A549 (cell line): ENCODE results near the gene KDM8.

Source experiments
- RAD21 ChIP-seq, 2 experiments: fragments of >200 bp in 1 of 2; sonication (Bioruptor Twin) in 1 of 2; formaldehyde crosslinking in 1 of 2; IDR thresholded peaks in 1 of 2; conservative IDR thresholded peaks in 1 of 2; 2 replicates in 1 of 2; 3 replicates in 1 of 2; pipeline ENCODE4 v1.6.1; 2012 to 2018; ENCODE audit warnings: inconsistent platforms in 1 of 2
- TF ChIP-seq, protein P1 (sequence below): IDR thresholded peaks from 2 replicates; pipeline ENCODE4 v1.6.1; 2012
- TF ChIP-seq, protein P2 (sequence below): fragments of >200 bp; sonication (Bioruptor Twin); formaldehyde crosslinking; IDR thresholded peaks from 3 replicates; pipeline ENCODE4 v1.5.1; 2016
- TF ChIP-seq, protein P3 (sequence below): fragments of 200-600 bp; sonication (generic); IDR thresholded peaks from 2 replicates; pipeline ENCODE4 v1.6.1; 2016; ENCODE audit warnings: antibody characterized with exemption, mild to moderate bottlenecking, moderate library complexity
- TF ChIP-seq, protein P4 (sequence below): IDR thresholded peaks from 2 replicates; pipeline ENCODE4 v1.6.1; 2012

DNA sequence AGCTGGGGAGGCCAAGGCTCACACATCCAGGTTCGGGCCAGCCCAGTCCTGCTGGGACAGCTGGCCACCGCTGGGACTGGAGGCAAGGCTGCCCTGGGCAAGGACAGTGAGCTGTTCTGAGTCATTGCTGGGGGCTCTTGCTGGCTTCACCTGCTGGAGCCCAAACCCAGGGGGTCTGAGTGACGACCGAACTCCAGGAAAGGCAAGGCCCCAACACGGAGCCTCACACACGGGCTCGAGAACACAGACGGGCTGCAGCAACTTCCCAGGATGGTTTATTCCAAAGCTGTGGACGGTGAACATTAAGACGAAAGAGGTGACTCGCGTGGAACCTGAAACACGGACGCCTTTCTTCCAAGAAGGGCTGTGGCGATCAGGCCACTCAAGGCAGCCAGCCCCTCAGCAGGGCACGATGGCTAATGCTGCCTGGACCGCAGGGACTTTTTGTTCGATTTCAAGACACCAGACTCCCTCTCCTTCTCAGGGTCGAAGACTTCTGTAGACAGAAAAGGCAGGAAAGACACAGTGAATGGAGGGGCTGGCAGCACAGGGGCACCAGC is 21.5 kb downstream of the KDM8 start:
- TF ChIP-seq, protein P1, sequence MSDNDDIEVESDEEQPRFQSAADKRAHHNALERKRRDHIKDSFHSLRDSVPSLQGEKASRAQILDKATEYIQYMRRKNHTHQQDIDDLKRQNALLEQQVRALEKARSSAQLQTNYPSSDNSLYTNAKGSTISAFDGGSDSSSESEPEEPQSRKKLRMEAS: no peak
- TF ChIP-seq, protein P2, sequence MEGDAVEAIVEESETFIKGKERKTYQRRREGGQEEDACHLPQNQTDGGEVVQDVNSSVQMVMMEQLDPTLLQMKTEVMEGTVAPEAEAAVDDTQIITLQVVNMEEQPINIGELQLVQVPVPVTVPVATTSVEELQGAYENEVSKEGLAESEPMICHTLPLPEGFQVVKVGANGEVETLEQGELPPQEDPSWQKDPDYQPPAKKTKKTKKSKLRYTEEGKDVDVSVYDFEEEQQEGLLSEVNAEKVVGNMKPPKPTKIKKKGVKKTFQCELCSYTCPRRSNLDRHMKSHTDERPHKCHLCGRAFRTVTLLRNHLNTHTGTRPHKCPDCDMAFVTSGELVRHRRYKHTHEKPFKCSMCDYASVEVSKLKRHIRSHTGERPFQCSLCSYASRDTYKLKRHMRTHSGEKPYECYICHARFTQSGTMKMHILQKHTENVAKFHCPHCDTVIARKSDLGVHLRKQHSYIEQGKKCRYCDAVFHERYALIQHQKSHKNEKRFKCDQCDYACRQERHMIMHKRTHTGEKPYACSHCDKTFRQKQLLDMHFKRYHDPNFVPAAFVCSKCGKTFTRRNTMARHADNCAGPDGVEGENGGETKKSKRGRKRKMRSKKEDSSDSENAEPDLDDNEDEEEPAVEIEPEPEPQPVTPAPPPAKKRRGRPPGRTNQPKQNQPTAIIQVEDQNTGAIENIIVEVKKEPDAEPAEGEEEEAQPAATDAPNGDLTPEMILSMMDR: no peak
- TF ChIP-seq RAD21 (conservative IDR thresholded peaks at IDR 0.05 in 1 of 2, IDR thresholded peaks at IDR 0.05 in 1 of 2): no peak
- TF ChIP-seq, protein P3, sequence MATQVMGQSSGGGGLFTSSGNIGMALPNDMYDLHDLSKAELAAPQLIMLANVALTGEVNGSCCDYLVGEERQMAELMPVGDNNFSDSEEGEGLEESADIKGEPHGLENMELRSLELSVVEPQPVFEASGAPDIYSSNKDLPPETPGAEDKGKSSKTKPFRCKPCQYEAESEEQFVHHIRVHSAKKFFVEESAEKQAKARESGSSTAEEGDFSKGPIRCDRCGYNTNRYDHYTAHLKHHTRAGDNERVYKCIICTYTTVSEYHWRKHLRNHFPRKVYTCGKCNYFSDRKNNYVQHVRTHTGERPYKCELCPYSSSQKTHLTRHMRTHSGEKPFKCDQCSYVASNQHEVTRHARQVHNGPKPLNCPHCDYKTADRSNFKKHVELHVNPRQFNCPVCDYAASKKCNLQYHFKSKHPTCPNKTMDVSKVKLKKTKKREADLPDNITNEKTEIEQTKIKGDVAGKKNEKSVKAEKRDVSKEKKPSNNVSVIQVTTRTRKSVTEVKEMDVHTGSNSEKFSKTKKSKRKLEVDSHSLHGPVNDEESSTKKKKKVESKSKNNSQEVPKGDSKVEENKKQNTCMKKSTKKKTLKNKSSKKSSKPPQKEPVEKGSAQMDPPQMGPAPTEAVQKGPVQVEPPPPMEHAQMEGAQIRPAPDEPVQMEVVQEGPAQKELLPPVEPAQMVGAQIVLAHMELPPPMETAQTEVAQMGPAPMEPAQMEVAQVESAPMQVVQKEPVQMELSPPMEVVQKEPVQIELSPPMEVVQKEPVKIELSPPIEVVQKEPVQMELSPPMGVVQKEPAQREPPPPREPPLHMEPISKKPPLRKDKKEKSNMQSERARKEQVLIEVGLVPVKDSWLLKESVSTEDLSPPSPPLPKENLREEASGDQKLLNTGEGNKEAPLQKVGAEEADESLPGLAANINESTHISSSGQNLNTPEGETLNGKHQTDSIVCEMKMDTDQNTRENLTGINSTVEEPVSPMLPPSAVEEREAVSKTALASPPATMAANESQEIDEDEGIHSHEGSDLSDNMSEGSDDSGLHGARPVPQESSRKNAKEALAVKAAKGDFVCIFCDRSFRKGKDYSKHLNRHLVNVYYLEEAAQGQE: no peak
- TF ChIP-seq, protein P4, sequence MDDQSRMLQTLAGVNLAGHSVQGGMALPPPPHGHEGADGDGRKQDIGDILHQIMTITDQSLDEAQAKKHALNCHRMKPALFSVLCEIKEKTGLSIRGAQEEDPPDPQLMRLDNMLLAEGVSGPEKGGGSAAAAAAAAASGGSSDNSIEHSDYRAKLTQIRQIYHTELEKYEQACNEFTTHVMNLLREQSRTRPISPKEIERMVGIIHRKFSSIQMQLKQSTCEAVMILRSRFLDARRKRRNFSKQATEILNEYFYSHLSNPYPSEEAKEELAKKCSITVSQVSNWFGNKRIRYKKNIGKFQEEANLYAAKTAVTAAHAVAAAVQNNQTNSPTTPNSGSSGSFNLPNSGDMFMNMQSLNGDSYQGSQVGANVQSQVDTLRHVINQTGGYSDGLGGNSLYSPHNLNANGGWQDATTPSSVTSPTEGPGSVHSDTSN: no peak
